ENCODE data around the gene ELL.

DNA sequence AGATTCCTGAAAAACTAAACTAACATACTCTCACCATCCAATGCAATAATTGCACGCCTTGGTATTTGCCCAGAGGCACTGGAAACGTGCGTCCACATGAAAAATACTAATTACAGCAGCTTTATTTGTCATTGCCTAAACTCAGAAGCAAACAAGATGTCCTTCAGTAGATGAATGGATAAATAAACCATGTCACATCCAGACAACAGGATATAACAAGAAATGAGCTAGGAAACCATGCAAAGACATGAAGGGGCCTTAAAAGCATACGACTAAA lies 25.0 kb downstream of the ELL start:
- TF ChIP-seq MYC (IDR thresholded peaks at IDR 0.05; ENCODE audit: low read depth, low read length) = no peak
- TF ChIP-seq MYC (CRISPR knock-in tag; IDR thresholded peaks at IDR 0.05; ENCODE audit: borderline replicate concordance, low read depth) = no peak
- no peak for TF ChIP-seq HDAC6 (IDR thresholded peaks at IDR 0.05; ENCODE audit: low read depth, low read length)
- TF ChIP-seq SMC3 (conservative IDR thresholded peaks at IDR 0.05; ENCODE audit: insufficient read depth, low read depth, low read length) = no peak
- TF ChIP-seq TBL1XR1 (IDR thresholded peaks at IDR 0.05; ENCODE audit: low read length in 2 of 2) = no peak
- TF ChIP-seq BCOR (IDR thresholded peaks at IDR 0.05) = no peak
- TF ChIP-seq EGR1 (conservative IDR thresholded peaks at IDR 0.05) = no peak
